HG03558 (cell line): ENCODE results near the gene EGFR.

Source experiments
- ATAC-seq: cut with Tn5 transposase; IDR thresholded peaks from one replicate; pipeline ENCODE4 v1.9.1; 2021; ENCODE audit warnings: moderate number of reproducible peaks; ENCODE audit not compliant: unreplicated experiment; ENCODE audit errors: extremely low read depth

EGFR gene

DNA sequence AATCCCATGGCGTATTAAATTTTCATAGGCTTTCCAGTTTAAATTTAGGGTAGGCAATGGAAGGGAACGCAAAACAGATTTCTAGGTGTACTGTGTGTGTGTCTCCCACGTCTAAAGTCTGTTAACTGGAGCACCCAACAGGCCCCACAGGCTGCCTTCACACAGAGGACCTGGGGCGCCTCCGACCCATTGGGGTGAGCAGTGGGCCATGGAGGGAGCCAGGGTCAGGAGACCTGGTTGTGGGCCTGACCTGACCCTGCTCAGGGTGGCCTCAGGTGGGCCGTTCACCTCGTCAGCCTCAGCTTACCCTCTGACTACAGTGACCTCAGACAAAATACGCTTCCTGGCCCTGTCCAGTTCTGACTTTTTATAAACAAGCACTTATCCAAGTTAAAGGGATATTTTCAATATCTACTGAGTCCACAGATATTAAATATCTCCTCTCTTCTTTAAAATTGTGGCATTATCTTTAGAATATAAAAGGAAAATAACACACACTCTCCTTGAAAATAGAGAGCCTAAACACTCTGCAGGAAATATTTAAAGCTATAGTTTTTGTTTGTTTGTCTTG lies 159.6 kb downstream of the EGFR start:
- ATAC-seq, result no peak

DNA sequence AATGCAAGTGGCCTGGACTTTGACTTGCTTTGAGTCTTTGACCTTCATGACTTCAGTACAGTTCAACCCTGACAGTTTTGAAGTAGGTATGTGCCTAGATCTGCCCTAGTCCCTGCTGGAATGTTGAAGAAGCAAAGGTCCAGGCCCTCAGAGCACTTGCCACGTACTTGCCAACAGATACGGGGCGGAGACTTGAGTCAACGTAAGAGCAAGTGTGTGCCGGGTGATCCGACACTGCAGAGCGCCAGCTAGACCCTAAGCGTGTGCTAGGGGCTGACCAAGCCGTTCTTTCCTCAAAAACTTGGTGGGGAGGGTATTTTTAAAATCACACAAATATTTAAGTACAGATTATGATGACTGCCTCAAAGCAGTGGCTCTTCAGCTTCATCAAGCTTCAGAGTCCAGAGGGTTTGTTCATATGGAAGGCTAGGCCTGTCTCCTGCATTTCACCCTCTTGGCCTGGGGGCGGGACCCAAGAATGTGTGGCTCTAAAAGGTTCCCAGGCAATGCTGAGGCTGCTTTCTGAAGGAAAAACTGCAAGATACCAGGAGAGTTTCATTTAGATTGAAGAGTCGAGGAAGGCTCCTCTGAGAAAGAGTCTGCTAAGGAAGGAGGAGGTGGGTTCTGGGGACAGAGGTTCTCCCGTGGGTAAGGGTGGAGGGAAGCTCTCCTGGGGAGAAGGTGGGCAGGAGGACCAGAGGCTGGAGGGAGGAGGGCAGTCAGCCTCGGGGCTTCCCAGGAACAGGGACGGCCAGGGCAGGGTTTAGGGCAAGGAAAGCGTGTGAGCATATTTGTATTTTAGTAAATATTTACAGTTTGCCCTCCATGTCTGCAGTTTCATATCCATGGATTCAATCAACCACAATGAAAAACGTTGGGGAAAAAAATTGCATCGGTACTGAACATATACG lies 160.3 kb downstream of the EGFR start:
- no peak for ATAC-seq

DNA sequence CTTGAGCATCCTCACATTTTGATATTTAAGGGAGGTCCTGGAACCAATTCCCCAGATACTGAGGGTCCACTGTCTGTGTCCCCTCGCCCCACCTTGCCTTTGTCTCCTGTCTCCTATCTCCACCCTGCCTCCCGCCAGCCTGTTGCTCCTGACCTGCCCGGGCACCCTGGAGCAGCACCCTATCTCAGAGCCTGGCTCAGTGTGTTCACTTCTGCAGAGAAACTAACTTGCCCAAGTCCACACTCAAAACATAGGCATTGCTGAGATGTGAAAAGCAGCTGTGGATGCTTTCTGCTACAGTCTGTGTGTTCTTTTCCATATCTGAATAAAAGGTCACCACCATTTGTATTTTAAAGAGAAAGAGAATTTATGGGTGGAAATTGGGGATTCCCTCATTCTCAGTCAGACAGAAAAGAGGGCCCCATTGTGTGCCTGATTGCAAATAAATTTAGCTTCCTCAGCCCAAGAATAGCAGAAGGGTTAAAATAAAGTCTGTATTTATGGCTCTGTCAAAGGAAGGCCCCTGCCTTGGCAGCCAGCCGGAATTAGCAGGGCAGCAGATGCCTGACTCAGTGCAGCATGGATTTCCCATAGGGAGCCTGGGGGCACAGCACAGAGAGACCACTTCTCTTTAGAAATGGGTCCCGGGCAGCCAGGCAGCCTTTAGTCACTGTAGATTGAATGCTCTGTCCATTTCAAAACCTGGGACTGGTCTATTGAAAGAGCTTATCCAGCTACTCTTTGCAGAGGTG lies 161.3 kb downstream of the EGFR start:
- no peak for ATAC-seq

DNA sequence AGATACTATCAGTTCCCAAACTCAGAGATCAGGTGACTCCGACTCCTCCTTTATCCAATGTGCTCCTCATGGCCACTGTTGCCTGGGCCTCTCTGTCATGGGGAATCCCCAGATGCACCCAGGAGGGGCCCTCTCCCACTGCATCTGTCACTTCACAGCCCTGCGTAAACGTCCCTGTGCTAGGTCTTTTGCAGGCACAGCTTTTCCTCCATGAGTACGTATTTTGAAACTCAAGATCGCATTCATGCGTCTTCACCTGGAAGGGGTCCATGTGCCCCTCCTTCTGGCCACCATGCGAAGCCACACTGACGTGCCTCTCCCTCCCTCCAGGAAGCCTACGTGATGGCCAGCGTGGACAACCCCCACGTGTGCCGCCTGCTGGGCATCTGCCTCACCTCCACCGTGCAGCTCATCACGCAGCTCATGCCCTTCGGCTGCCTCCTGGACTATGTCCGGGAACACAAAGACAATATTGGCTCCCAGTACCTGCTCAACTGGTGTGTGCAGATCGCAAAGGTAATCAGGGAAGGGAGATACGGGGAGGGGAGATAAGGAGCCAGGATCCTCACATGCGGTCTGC lies 162.2 kb downstream of the EGFR start:
- no peak for ATAC-seq

DNA sequence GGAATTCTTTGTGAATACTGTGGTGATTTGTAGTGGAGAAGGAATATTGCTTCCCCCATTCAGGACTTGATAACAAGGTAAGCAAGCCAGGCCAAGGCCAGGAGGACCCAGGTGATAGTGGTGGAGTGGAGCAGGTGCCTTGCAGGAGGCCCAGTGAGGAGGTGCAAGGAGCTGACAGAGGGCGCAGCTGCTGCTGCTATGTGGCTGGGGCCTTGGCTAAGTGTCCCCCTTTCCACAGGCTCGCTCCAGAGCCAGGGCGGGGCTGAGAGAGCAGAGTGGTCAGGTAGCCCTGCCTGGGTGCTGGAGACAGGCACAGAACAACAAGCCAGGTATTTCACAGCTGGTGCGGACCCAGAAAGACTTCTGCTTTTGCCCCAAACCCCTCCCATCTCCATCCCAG lies 162.9 kb downstream of the EGFR start:
- ATAC-seq, result no peak

DNA sequence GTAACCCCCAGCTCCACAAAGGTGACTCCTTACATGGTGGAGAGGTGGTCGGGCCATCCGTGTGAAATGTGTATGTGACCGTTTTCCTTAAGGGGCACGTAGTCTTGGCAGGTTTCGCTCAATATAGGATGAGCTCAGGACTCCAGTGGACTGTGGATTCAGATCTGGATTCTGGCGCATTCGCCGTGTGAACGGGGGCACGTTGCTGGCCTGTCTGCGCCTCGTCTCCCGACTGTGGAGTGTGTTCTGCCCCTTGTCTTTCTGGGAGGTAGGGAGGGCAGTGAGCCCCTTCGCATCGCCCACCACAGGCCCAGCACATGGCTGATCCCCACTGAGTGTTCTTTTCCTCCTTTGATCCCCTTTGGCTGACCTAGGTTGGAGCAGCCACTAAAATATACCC lies 165.1 kb downstream of the EGFR start:
- no peak for ATAC-seq

DNA sequence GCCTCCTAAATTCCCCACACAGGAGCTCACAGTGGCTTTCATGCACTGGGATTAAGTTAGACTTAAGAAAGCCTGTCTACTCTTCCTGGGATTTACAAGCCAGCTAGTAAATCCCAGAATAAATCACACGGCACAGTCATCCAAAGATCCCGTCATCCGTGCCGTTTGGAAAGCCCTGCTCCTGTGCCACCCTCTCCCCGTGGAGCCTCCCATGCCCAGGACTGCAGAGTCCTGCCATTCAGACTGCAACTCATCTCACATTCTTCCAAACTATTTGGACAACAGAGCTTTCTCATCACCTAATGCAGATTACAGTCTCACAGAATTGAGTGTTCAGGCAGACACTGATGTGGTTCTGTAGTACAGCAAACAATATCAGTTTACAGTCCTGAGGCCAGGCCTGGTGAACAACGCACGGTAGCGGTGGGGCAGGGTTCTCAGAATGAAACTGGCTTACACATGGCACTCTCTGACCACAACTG lies 166.5 kb downstream of the EGFR start:
- ATAC-seq, result no peak

DNA sequence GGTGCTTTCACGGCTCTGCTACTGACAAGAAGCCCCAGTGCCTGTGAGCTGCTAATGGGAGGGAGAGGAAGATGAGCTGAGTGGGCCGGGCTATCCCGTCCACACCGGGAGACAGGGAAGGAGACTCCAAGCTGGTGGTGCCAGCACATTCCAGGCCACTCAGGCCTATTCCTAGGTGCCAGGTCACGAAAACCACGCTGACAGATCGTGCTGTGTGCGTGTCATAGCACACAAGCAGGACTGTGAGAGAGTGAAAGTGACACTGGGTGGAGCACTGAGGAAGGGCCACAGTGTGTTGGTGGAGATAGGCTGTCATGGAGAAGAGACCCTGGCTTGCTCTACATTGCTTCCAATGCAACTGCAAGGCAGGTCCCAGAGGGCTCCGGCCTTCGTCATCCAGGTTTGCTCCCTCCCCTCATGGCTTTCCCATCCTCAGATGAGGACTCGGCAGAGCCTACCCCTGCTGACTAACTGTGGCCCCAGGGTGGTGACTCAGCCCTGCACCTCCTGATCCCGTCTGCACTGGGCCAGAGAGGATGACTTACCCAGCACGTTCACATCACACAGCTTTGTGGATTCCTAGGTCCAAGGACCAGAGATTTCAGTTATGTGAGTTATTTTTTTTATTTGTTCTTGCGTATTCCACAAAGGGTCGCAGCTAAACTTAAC lies 167.3 kb downstream of the EGFR start:
- no peak for ATAC-seq

DNA sequence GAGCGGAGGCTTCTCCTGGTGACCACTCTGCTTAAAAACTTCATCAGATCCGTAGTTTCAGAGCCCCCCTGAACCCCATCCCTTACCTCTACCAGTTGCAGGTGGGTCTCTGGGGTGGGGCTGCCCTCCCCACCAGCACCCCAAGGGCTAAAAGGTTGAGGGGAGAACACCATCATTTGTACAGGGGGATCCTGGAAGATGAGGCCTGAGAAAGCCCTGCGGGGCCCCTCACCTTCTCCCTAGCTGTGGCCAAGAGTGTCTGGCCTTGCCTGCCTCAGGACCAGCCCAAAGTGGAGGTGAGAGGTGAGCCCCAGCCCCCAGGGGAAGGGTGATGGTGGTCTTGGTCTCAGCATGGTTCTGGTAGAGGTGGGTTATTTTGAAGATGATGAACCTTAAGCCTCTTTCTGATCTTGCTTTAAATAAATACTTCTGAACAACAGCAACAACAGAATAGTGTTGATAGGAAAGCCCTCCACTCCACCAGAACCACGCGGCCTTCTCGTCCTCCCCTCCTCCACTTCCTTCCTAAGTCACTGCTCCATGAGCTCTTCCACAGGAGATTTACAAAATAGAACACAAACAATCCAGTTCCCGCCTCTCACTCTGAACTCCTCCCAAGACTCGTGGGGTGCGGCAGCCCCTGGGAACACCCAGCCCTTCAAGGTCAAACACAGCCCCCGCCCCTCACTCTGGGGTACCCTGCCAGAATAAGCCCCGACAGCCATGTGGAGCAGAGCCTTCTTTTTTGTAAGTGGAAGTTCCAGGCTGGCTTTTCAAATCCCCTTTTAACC lies 169.1 kb downstream of the EGFR start:
- ATAC-seq, result no peak

DNA sequence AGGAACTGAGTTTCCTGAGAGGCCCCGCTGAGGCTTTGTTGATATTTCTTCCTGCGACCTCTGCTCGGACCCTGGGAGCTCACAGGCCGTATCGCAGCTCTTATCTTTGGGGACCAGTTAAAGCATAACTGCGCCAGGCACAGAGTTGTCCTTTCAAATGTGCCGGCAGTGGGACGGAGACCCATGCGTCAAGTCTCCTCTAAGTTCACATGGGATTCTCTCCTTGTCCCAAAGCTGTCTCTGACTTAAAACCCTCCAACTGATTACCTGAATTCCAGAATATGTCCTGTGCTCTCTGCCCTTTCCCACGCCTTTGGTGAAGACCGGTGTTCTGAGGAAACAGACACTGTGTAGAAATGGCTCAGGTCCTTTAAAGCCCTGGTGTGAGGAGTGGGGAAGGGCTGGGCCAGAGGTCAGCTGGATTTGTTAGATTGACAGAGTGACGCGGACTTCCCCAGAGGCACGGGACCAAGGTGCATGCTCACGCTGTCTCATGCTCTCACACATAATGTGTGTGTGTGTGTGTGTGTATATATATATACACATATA lies 169.8 kb downstream of the EGFR start:
- no peak for ATAC-seq

DNA sequence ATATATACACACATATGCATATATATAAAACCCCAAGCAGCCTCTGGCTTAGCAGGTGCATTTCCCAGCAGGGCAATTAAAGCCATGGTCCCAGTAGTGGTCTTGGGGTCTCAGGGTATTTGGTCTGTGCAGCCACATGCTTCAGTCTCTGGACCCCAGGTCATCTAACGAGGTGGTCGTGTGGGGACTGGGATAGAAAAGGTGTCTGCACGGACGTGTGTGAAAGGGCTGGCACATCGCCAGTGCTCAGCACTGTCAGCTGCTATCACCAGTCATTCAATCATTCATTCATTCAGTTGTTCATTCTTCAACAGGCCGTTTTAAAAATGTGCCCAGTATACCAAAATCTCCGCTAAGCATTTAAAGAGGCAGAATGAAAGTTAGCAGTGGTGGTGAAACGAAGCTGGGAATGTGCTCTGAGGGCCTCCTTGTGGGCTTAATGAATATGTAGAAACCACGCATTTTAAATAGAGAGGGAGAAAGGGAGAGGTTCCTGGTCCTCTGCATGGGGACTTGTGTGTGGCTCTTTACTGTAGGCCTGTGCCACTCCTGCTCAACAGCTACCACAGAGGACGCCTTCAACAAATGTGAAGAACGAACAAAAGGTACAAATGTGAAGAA lies 170.4 kb downstream of the EGFR start:
- no peak for ATAC-seq

DNA sequence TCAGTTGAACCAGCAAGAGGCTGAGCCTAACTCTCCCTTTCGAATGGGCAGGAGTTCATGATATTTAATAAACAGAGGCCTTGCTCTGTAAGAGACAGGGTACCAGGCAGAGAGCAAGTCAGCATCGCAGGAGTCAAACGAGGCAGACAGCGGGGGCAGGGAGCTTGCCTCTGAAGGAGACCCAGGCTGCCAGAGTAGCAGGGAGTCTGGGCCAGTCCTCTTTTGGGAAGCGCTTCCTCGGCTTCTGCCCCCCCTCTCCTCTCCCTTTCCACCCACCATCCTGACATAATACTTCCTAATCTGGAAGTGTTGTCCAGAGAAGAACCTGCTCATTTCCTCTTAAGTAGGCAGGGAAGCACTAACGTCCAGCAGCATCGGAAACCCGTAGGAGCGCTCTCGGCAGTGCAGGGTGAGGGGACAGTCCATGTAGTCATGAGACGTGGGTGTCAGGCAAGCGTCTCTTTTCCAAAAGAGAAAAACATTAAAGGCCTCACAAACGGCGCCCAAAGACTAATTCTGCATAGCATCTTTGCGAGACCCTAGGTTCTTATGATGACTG lies 171.1 kb downstream of the EGFR start:
- no peak for ATAC-seq

DNA sequence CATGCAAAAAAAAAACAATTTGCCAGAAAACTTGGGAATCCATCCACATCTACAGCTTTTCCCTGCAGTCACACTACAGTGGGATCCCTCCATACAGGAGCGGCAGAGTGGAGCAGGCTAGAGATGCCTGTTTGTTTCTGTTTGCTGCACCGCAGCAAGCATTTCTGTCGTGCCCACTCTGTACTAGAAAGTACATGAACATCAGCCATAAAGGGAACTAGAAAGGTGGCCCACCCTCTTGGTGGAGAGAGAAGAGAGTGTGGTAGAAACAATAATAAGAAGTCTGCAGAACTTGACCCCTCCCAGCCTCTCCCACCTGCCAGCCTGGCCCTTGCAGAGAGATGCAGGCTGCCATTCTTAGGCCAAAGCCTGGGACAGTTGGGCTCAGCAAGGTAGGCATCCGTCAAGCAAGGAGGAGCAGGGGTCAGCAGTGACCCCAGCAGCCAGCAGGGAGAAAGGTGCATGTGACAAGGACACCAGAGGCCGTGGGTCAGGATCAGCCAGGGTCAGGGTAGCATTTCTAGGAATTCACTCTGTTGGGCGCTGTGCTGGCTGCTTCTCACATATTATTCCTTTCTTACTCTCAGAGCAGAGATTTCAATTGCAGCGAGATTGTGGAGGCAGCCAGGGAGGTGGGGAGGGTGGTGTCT lies 171.8 kb downstream of the EGFR start:
- ATAC-seq, result no peak

DNA sequence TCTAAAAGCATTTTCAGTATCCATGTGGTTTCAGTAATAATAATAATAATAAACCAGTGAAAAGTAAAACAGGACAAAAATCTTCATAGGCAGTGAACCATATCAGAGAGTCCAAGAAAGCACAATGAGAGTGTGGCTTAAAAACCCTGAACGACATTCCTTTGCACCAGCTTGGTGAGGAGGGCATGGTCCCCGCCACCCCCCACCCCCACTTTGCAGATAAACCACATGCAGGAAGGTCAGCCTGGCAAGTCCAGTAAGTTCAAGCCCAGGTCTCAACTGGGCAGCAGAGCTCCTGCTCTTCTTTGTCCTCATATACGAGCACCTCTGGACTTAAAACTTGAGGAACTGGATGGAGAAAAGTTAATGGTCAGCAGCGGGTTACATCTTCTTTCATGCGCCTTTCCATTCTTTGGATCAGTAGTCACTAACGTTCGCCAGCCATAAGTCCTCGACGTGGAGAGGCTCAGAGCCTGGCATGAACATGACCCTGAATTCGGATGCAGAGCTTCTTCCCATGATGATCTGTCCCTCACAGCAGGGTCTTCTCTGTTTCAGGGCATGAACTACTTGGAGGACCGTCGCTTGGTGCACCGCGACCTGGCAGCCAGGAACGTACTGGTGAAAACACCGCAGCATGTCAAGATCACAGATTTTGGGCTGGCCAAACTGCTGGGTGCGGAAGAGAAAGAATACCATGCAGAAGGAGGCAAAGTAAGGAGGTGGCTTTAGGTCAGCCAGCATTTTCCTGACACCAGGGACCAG lies 172.5 kb downstream of the EGFR start:
- no peak for ATAC-seq

DNA sequence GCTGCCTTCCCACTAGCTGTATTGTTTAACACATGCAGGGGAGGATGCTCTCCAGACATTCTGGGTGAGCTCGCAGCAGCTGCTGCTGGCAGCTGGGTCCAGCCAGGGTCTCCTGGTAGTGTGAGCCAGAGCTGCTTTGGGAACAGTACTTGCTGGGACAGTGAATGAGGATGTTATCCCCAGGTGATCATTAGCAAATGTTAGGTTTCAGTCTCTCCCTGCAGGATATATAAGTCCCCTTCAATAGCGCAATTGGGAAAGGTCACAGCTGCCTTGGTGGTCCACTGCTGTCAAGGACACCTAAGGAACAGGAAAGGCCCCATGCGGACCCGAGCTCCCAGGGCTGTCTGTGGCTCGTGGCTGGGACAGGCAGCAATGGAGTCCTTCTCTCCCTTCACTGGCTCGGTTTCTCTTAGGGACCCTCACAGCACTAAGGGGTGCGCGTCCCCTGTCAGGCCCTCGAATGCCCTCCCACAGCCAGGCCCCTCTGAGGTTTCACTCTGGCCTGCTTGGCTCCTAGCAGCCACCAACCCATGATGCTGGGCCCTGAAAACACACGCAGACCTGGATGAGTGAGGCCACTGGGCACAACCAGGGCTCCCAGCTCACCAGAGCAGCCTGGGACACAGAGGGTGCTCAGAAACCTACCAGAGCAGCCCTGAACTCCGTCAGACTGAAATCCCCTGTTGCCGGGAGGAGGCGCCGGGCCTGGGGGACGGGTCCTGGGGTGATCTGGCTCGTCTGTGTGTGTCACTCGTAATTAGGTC lies 173.3 kb downstream of the EGFR start:
- no peak for ATAC-seq

DNA sequence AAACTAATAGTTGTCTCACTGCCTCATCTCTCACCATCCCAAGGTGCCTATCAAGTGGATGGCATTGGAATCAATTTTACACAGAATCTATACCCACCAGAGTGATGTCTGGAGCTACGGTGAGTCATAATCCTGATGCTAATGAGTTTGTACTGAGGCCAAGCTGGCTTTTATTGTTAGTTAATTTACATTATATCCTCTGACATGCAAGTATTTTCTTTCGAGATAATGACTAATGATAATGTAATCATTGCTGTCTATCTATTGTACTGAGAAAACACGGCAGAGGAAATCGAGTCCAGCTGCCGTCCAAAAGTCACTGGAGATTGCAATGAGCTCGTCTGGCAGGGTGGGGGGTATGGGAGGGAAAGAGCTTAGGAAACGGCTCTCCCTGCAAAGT lies 173.9 kb downstream of the EGFR start:
- ATAC-seq, result no peak
